HepG2 (cell line): ENCODE data around the gene TMBIM1. TPM values are rescaled to one million over a fixed set of nuclear protein-coding genes. Genes with fewer than 3 reads are reported as not detected.
A peak's percentile ranks its signal among the peaks of the same experiment; 100 is the strongest.

Source experiments
- AKAP8 ChIP-seq: sonication (generic); formaldehyde crosslinking; IDR thresholded peaks from 2 replicates; pipeline ENCODE4 v1.5.1; 2020; ENCODE audit warnings: mild to moderate bottlenecking, missing genetic modification reagents
- ATF1 ChIP-seq: IDR thresholded peaks from 2 replicates; pipeline ENCODE4 v1.6.1; 2016; ENCODE audit warnings: mild to moderate bottlenecking, control low read depth
- CEBPB ChIP-seq: IDR thresholded peaks from 2 replicates; pipeline ENCODE4 v1.6.1; 2011; ENCODE audit warnings: low read depth, low read length, improper control_type of control experiment, borderline replicate concordance
- CENPBD1 ChIP-seq: sonication (generic); formaldehyde crosslinking; IDR thresholded peaks from 2 replicates; pipeline ENCODE4 v1.8.0; 2022; ENCODE audit warnings: missing genetic modification reagents, low read depth, mild to moderate bottlenecking, borderline replicate concordance
- DMAP1 ChIP-seq: IDR thresholded peaks from 2 replicates; pipeline ENCODE4 v1.6.1; 2016
- DPF2 ChIP-seq: sonication (generic); formaldehyde crosslinking; IDR thresholded peaks from 2 replicates; pipeline ENCODE4 v1.4.0; 2020; ENCODE audit warnings: mild to moderate bottlenecking, low read depth, missing genetic modification reagents, borderline replicate concordance
- RFXANK ChIP-seq: IDR thresholded peaks from 2 replicates; pipeline ENCODE4 v1.6.1; 2016
- RXRA ChIP-seq: sonication (generic); formaldehyde crosslinking; IDR thresholded peaks from 2 replicates; pipeline ENCODE4 v1.5.1; 2020; ENCODE audit warnings: missing genetic modification reagents
- TBX3 ChIP-seq: fragments of 450-650 bp; IDR thresholded peaks from 2 replicates; pipeline ENCODE4 v1.6.1; 2017; ENCODE audit warnings: antibody characterized with exemption, mild to moderate bottlenecking, inconsistent platforms, borderline replicate concordance
- ZBTB21 ChIP-seq: sonication (generic); formaldehyde crosslinking; IDR thresholded peaks from 2 replicates; pipeline ENCODE4 v1.4.0; 2020; ENCODE audit warnings: missing genetic modification reagents
- ZBTB38 ChIP-seq: sonication (generic); formaldehyde crosslinking; IDR thresholded peaks from 2 replicates; pipeline ENCODE4 v1.5.1; 2020; ENCODE audit warnings: mild to moderate bottlenecking, missing genetic modification reagents
- ZNF235 ChIP-seq: sonication (generic); formaldehyde crosslinking; IDR thresholded peaks from 2 replicates; pipeline ENCODE4 v1.8.1; 2023; ENCODE audit warnings: mild to moderate bottlenecking, missing genetic modification reagents, borderline replicate concordance
- ZNF260 ChIP-seq: sonication (generic); formaldehyde crosslinking; IDR thresholded peaks from 2 replicates; pipeline ENCODE4 v1.4.0; 2020; ENCODE audit warnings: missing genetic modification reagents, low read depth, mild to moderate bottlenecking, borderline replicate concordance
- ZNF33B ChIP-seq: sonication (generic); formaldehyde crosslinking; IDR thresholded peaks from 2 replicates; pipeline ENCODE4 v1.5.1; 2020; ENCODE audit warnings: mild to moderate bottlenecking, missing genetic modification reagents
- ZNF451 ChIP-seq: sonication (generic); formaldehyde crosslinking; IDR thresholded peaks from 2 replicates; pipeline ENCODE4 v1.5.0; 2020; ENCODE audit warnings: mild to moderate bottlenecking, missing genetic modification reagents
- ZNF713 ChIP-seq: sonication (generic); formaldehyde crosslinking; IDR thresholded peaks from 2 replicates; pipeline ENCODE4 v1.4.0; 2020; ENCODE audit warnings: mild to moderate bottlenecking, missing genetic modification reagents
- ZNF737 ChIP-seq: sonication (generic); formaldehyde crosslinking; IDR thresholded peaks from 2 replicates; pipeline ENCODE4 v1.5.0; 2020; ENCODE audit warnings: missing genetic modification reagents, mild to moderate bottlenecking, borderline replicate concordance
- ZNF746 ChIP-seq: sonication (generic); formaldehyde crosslinking; IDR thresholded peaks from 2 replicates; pipeline ENCODE4 v1.8.0; 2022; ENCODE audit warnings: mild to moderate bottlenecking, missing genetic modification reagents
- ZNF776 ChIP-seq: sonication (generic); formaldehyde crosslinking; IDR thresholded peaks from 2 replicates; pipeline ENCODE4 v1.4.0; 2020; ENCODE audit warnings: mild to moderate bottlenecking, missing genetic modification reagents
- ZNF782 ChIP-seq: sonication (generic); formaldehyde crosslinking; IDR thresholded peaks from 2 replicates; pipeline ENCODE4 v1.4.0; 2020; ENCODE audit warnings: missing genetic modification reagents, mild to moderate bottlenecking, borderline replicate concordance
- polyA plus RNA-seq, 8 experiments: library from polyadenylated mRNA; depleted of rRNA in 3 of 8; stranded (reverse) in 7 of 8; unstranded in 1 of 8; fragments of >200 nt; fragmentation: Illumina TruSeq in 4 of 8; extraction: Trizol in 4 of 8; gene quantifications; 2 replicates each; pipeline versions ENCODE4 v1.2.1 to v1.2.3, GENCODE V29; 2011 to 2016; ENCODE audit warnings: low read depth in 4 of 8, missing spikeins in 1 of 8, mixed read lengths in 1 of 8; ENCODE audit not compliant: insufficient read depth in 1 of 8
- total RNA-seq, 5 experiments: library from RNA; depleted of rRNA; stranded (reverse); fragments of >200 nt; fragmentation: Illumina TruSeq; extraction: Trizol; gene quantifications; 2 replicates each; pipeline ENCODE4 v1.2.3, GENCODE V29; 2016; ENCODE audit warnings: low read depth in 1 of 5
- TF ChIP-seq, protein P1 (sequence below): sonication (generic); formaldehyde crosslinking; IDR thresholded peaks from 2 replicates; pipeline ENCODE4 v1.4.0; 2020; ENCODE audit warnings: missing genetic modification reagents, borderline replicate concordance
- TF ChIP-seq, protein P2 (sequence below): sonication (generic); formaldehyde crosslinking; IDR thresholded peaks from 2 replicates; pipeline ENCODE4 v1.8.0; 2022; ENCODE audit warnings: low read depth, missing genetic modification reagents
- TF ChIP-seq, protein P3 (sequence below): IDR thresholded peaks from 2 replicates; pipeline ENCODE4 v1.6.1; 2016
- TF ChIP-seq, protein P4 (sequence below): sonication (generic); formaldehyde crosslinking; IDR thresholded peaks from 2 replicates; pipeline ENCODE4 v1.4.0; 2020; ENCODE audit warnings: mild to moderate bottlenecking, missing genetic modification reagents, borderline replicate concordance

TMBIM1 gene
- total and polyA plus RNA-seq, 2 of the 13 experiments (the other 11 are each of a cell fraction or from before 2014, with no cell fraction given), result 127 to 139 TPM

GRCh38 chr2:218292048-218293014 lies at the start of gene TMBIM1 (continued):
- no peak for TF ChIP-seq TBX3
- no peak for TF ChIP-seq ZNF33B (CRISPR knock-in tag)
- TF ChIP-seq, protein P1, sequence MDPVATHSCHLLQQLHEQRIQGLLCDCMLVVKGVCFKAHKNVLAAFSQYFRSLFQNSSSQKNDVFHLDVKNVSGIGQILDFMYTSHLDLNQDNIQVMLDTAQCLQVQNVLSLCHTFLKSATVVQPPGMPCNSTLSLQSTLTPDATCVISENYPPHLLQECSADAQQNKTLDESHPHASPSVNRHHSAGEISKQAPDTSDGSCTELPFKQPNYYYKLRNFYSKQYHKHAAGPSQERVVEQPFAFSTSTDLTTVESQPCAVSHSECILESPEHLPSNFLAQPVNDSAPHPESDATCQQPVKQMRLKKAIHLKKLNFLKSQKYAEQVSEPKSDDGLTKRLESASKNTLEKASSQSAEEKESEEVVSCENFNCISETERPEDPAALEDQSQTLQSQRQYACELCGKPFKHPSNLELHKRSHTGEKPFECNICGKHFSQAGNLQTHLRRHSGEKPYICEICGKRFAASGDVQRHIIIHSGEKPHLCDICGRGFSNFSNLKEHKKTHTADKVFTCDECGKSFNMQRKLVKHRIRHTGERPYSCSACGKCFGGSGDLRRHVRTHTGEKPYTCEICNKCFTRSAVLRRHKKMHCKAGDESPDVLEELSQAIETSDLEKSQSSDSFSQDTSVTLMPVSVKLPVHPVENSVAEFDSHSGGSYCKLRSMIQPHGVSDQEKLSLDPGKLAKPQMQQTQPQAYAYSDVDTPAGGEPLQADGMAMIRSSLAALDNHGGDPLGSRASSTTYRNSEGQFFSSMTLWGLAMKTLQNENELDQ (CRISPR knock-in tag), result no peak
- TF ChIP-seq, protein P2, sequence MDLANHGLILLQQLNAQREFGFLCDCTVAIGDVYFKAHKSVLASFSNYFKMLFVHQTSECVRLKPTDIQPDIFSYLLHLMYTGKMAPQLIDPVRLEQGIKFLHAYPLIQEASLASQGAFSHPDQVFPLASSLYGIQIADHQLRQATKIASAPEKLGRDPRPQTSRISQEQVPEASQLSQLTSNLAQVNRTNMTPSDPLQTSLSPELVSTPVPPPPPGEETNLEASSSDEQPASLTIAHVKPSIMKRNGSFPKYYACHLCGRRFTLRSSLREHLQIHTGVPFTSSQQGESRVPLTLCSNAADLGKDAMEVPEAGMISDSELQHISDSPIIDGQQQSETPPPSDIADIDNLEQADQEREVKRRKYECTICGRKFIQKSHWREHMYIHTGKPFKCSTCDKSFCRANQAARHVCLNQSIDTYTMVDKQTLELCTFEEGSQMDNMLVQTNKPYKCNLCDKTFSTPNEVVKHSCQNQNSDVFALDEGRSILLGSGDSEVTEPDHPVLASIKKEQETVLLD (CRISPR knock-in tag), result no peak
- no peak for TF ChIP-seq DPF2
- TF ChIP-seq ATF1, result no peak
- no peak for TF ChIP-seq ZNF713 (CRISPR knock-in tag)
- no peak for TF ChIP-seq ZNF260 (CRISPR knock-in tag)
- peak; percentile 65 for TF ChIP-seq DMAP1 (CRISPR knock-in tag)
- TF ChIP-seq, protein P3, sequence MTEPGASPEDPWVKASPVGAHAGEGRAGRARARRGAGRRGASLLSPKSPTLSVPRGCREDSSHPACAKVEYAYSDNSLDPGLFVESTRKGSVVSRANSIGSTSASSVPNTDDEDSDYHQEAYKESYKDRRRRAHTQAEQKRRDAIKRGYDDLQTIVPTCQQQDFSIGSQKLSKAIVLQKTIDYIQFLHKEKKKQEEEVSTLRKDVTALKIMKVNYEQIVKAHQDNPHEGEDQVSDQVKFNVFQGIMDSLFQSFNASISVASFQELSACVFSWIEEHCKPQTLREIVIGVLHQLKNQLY (CRISPR knock-in tag), result no peak
- TF ChIP-seq ZNF782 (CRISPR knock-in tag), result 0 out of 2 replicates have a peak, but pooled peaks have one; percentile 82
- TF ChIP-seq AKAP8 (CRISPR knock-in tag), result peak; percentile 38; the same call in 1 of the 2 replicates
- TF ChIP-seq ZNF776 (CRISPR knock-in tag), result no peak
- no peak for TF ChIP-seq RFXANK
- no peak for TF ChIP-seq ZNF737 (CRISPR knock-in tag)
- TF ChIP-seq ZBTB38, result peak; percentile 68
- TF ChIP-seq ZNF235 (CRISPR knock-in tag), result peak; percentile 30; the same call in 1 of the 2 replicates
- TF ChIP-seq ZBTB21 (CRISPR knock-in tag), result no peak
- peak; percentile 91; the same call in 1 of the 2 replicates for TF ChIP-seq CEBPB
- peak; percentile 56; the same call in 1 of the 2 replicates for TF ChIP-seq ZNF746
- no peak for TF ChIP-seq CENPBD1 (CRISPR knock-in tag)
- TF ChIP-seq, protein P4, sequence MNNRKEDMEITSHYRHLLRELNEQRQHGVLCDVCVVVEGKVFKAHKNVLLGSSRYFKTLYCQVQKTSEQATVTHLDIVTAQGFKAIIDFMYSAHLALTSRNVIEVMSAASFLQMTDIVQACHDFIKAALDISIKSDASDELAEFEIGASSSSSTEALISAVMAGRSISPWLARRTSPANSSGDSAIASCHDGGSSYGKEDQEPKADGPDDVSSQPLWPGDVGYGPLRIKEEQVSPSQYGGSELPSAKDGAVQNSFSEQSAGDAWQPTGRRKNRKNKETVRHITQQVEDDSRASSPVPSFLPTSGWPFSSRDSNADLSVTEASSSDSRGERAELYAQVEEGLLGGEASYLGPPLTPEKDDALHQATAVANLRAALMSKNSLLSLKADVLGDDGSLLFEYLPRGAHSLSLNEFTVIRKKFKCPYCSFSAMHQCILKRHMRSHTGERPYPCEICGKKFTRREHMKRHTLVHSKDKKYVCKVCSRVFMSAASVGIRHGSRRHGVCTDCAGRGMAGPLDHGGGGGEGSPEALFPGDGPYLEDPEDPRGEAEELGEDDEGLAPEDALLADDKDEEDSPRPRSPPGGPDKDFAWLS, result no peak
- no peak for TF ChIP-seq ZNF451 (CRISPR knock-in tag)
- TF ChIP-seq RXRA (CRISPR knock-in tag), result peak; percentile 54; the same call in 1 of the 2 replicates
